A549 (cell line): ENCODE results near the gene ANKRA2.

Experiments used
- CTCF ChIP-seq: fragments of >200 bp; sonication (Bioruptor Twin); formaldehyde crosslinking; IDR thresholded peaks from 3 replicates; pipeline ENCODE4 v1.5.1; 2016
- KDM1A ChIP-seq: fragments of 200-600 bp; sonication (generic); IDR thresholded peaks from 2 replicates; pipeline ENCODE4 v1.6.1; 2016; ENCODE audit warnings: low read depth, mild to moderate bottlenecking
- MAX ChIP-seq: IDR thresholded peaks from 2 replicates; pipeline ENCODE4 v1.6.1; 2012
- PHF8 ChIP-seq: fragments of 200-600 bp; sonication (generic); IDR thresholded peaks from 2 replicates; pipeline ENCODE4 v1.6.1; 2016; ENCODE audit warnings: low read depth, mild to moderate bottlenecking, antibody characterized with exemption, moderate library complexity, borderline replicate concordance
- POLR2A ChIP-seq: IDR thresholded peaks from 2 replicates; pipeline ENCODE4 v1.6.1; 2012; ENCODE audit warnings: mild to moderate bottlenecking, low read length
- RAD21 ChIP-seq, 2 experiments: fragments of >200 bp in 1 of 2; sonication (Bioruptor Twin) in 1 of 2; formaldehyde crosslinking in 1 of 2; IDR thresholded peaks in 1 of 2; conservative IDR thresholded peaks in 1 of 2; 2 replicates in 1 of 2; 3 replicates in 1 of 2; pipeline ENCODE4 v1.6.1; 2012 to 2018; ENCODE audit warnings: inconsistent platforms in 1 of 2
- REST ChIP-seq: fragments of 200-600 bp; sonication (generic); IDR thresholded peaks from 2 replicates; pipeline ENCODE4 v1.6.1; 2016; ENCODE audit warnings: antibody characterized with exemption, mild to moderate bottlenecking, moderate library complexity
- ZSCAN20 ChIP-seq: fragments of 250-450 bp; sonication (Bioruptor Pico); IDR thresholded peaks from 2 replicates; pipeline ENCODE4 v1.8.0; 2022; ENCODE audit warnings: mild to moderate bottlenecking, moderate library complexity
- TF ChIP-seq, protein P1 (sequence below): fragments of >200 bp; sonication (Bioruptor Twin); formaldehyde crosslinking; IDR thresholded peaks from 3 replicates; pipeline ENCODE4 v1.6.1; 2016

GRCh38 chr5:73515232-73515631, 50.2 kb downstream of the ANKRA2 start:
- no peak for TF ChIP-seq REST
- no peak for TF ChIP-seq POLR2A
- TF ChIP-seq, protein P1, sequence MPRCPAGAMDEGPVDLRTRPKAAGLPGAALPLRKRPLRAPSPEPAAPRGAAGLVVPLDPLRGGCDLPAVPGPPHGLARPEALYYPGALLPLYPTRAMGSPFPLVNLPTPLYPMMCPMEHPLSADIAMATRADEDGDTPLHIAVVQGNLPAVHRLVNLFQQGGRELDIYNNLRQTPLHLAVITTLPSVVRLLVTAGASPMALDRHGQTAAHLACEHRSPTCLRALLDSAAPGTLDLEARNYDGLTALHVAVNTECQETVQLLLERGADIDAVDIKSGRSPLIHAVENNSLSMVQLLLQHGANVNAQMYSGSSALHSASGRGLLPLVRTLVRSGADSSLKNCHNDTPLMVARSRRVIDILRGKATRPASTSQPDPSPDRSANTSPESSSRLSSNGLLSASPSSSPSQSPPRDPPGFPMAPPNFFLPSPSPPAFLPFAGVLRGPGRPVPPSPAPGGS = no peak
- no peak for TF ChIP-seq PHF8
- no peak for TF ChIP-seq MAX
- no peak for TF ChIP-seq ZSCAN20 (CRISPR knock-in tag)
- TF ChIP-seq RAD21 (conservative IDR thresholded peaks at IDR 0.05 in 1 of 2, IDR thresholded peaks at IDR 0.05 in 1 of 2) = no peak
- TF ChIP-seq CTCF = no peak
- no peak for TF ChIP-seq KDM1A
